Astrocyte of the cerebellum (primary cell): Measurements from ENCODE around the gene NUBP1.

Source experiments
- DNase-seq: peaks from one replicate; pipeline ENCODE4 v3.0.0-alpha.2; 2011; ENCODE audit warnings: low read depth
- H3K4me3 ChIP-seq: 2 replicates; pipeline ENCODE4 v1.5.1; 2011; ENCODE audit warnings: mild to moderate bottlenecking, low read depth, low read length, moderate library complexity
- in situ Hi-C: cut with HindIII; loops from 2 replicates; pipeline ENCODE4 v1.10.0; 2017; ENCODE audit warnings: low sequenced_read_pairs
- TF ChIP-seq, protein P1 (sequence below): IDR thresholded peaks from 2 replicates; pipeline ENCODE4 v1.5.1; 2012; ENCODE audit warnings: low read length, low read depth, moderate library complexity, mild to moderate bottlenecking; ENCODE audit errors: missing control alignments

Gene NUBP1

GRCh38 chr16:10760858-10761257 is 17.2 kb downstream of the NUBP1 start:
- H3K4me3 ChIP-seq = no peak overlapping the region
- DNase-seq = no peak
- in situ Hi-C loops = no loop called here
- TF ChIP-seq, protein P1, sequence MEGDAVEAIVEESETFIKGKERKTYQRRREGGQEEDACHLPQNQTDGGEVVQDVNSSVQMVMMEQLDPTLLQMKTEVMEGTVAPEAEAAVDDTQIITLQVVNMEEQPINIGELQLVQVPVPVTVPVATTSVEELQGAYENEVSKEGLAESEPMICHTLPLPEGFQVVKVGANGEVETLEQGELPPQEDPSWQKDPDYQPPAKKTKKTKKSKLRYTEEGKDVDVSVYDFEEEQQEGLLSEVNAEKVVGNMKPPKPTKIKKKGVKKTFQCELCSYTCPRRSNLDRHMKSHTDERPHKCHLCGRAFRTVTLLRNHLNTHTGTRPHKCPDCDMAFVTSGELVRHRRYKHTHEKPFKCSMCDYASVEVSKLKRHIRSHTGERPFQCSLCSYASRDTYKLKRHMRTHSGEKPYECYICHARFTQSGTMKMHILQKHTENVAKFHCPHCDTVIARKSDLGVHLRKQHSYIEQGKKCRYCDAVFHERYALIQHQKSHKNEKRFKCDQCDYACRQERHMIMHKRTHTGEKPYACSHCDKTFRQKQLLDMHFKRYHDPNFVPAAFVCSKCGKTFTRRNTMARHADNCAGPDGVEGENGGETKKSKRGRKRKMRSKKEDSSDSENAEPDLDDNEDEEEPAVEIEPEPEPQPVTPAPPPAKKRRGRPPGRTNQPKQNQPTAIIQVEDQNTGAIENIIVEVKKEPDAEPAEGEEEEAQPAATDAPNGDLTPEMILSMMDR = no peak

GRCh38 chr16:10761373-10761772 is 17.7 kb downstream of the NUBP1 start:
- no peak for DNase-seq
- TF ChIP-seq, protein P1 = no peak
- H3K4me3 ChIP-seq = no peak overlapping the region
- in situ Hi-C loops = no loop called here

GRCh38 chr16:10762336-10763016 is 18.8 kb downstream of the NUBP1 start:
- in situ Hi-C loops = no loop called here
- H3K4me3 ChIP-seq = no peak overlapping the region
- TF ChIP-seq, protein P1 = no peak
- no peak for DNase-seq

DNA sequence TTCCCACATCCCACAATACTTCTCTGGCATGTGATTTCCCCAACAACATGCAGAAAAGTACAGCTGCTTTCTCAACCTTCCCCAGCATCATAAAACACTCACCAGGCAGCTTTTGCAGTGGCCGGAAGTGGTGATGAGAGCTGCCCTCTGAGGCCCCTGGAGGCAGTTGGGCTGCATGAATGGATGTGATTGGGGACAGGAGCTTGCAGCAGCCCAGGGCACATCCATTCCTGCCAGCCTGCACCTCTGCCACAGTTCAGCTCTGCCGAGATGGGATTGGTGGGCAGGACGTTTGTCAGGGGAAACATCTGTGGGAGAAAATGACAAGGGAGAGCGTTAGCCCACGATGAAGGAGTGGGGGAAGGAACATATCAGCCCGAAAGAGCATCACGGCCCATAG is 19.8 kb downstream of the NUBP1 start:
- no peak for DNase-seq
- TF ChIP-seq, protein P1 = no peak
- in situ Hi-C loops = no loop called here
- no peak overlapping the region for H3K4me3 ChIP-seq

DNA sequence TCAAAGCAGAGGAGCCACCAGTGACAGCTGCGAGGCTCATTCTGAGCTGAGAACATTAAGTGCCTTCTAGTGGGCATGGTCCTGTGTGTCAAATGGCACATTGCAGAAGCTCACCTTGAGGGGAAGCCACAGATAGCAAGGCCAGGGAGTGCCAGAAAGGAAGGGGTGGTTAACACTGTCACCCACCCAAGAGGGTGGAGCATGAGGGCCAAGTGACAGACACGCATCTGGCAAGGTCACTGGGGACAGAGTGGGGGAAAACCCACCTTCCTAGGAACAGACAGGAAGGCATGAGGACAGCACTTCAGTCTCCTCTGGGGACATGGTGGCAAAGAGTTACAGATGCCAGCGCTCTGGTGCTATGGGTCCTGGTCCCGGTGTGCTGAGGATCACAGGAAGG is 22.1 kb downstream of the NUBP1 start:
- no peak for DNase-seq
- no peak overlapping the region for H3K4me3 ChIP-seq
- TF ChIP-seq, protein P1 = no peak
- in situ Hi-C loops = no loop called here

DNA sequence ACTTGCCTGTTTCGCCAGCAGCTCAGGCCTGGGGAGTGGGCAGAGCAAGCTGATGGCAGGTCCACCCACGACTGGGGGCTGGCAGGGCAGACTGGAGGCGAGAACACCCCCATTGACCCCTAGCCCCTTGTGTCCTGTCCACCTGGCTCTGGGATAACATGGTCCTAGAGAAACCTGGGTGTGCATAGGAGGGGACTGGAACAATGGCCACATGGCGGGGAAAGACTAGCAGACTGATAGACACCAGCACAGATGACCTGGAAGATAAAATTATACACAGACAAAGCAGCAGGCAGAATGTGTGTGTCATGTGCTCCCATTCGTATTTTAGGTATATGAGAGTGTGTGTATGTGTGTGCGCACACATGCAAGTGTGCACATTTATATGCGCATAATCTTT is 23.5 kb downstream of the NUBP1 start:
- no peak overlapping the region for H3K4me3 ChIP-seq
- no peak for DNase-seq
- TF ChIP-seq, protein P1 = no peak
- in situ Hi-C loops = no loop called here
